ENCODE data around the gene LVRN. TPM values are rescaled to one million over a fixed set of nuclear protein-coding genes. Genes with fewer than 3 reads are reported as not detected.

Gene LVRN
- total RNA-seq, 1 donor from 2014 or later: 1.3 TPM

DNA sequence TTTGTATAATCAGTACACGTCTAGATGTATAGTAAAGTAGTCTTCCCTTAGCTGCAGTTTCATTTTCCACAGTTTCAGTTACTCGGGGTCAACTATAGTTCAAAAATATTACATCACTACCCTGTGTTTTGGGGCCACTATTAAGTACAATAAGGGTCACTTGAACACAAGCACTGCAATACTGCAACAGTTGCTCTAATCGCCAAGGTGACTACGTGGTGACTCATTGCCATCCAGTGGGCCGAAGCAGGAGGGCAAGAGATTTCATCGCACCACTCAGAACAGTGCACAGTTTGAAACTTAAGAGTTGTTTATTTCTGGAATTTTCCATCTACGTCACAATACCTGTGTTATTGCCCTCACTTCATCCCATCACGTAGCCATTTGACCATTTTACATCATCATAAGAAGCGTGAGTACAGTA lies 69.8 kb downstream of the LVRN start, which contains the start of gene ARL14EPL:
Gene ARL14EPL (plus strand): TSS at position 379 of the 424 bp plus-strand sequence. CDS start 18,994 bp downstream, outside the sequence.
- peak; percentile 96 to 99 for ATAC-seq
- TF ChIP-seq, protein P1, sequence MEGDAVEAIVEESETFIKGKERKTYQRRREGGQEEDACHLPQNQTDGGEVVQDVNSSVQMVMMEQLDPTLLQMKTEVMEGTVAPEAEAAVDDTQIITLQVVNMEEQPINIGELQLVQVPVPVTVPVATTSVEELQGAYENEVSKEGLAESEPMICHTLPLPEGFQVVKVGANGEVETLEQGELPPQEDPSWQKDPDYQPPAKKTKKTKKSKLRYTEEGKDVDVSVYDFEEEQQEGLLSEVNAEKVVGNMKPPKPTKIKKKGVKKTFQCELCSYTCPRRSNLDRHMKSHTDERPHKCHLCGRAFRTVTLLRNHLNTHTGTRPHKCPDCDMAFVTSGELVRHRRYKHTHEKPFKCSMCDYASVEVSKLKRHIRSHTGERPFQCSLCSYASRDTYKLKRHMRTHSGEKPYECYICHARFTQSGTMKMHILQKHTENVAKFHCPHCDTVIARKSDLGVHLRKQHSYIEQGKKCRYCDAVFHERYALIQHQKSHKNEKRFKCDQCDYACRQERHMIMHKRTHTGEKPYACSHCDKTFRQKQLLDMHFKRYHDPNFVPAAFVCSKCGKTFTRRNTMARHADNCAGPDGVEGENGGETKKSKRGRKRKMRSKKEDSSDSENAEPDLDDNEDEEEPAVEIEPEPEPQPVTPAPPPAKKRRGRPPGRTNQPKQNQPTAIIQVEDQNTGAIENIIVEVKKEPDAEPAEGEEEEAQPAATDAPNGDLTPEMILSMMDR (IDR thresholded peaks at IDR 0.05): peak; percentile 33
- H3K4me3 ChIP-seq: no peak within 1 kb of the TSS
- no peak within 1 kb of the TSS for H3K27ac ChIP-seq
- H3K27me3 ChIP-seq (ENCODE audit: low read depth): no peaks in the 10 kb centered on the region
- intact Hi-C loops (cut with DNase I): no loop called here
- no peaks in the 10 kb centered on the region for H3K4me1 ChIP-seq
- peak; percentile 56 for DNase-seq
- H3K9me3 ChIP-seq: no peaks in the 10 kb centered on the region
- no peaks in the 10 kb centered on the region for H3K36me3 ChIP-seq

DNA sequence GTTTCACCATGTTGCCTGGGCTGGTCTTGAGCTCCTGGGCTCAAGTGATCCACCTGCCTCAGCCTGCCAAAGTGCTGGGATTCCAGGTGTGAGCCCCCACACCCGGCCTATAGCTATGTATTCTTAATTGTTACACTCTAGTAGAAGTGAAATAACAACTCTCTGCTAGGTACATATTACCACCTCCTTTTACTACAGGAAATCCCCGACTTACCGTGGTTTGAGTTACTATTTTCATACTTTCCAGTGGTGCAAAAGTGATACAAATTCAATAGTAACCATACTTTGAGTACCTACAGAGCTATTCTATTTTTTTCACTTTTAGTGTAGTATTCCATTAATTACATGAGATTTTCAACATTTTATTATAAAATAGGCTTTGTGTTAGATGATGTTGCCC lies 70.7 kb downstream of the LVRN start:
- no peak for ATAC-seq
- DNase-seq: no peak
- H3K27me3 ChIP-seq (ENCODE audit: low read depth): no peaks in the 10 kb centered on the region
- H3K27ac ChIP-seq: no peak overlapping the region
- H3K36me3 ChIP-seq: no peaks in the 10 kb centered on the region
- no peaks in the 10 kb centered on the region for H3K4me1 ChIP-seq
- TF ChIP-seq, protein P1 (IDR thresholded peaks at IDR 0.05): no peak
- H3K4me3 ChIP-seq: no peak overlapping the region
- intact Hi-C loops (cut with DNase I): no loop called here
- no peaks in the 10 kb centered on the region for H3K9me3 ChIP-seq

DNA sequence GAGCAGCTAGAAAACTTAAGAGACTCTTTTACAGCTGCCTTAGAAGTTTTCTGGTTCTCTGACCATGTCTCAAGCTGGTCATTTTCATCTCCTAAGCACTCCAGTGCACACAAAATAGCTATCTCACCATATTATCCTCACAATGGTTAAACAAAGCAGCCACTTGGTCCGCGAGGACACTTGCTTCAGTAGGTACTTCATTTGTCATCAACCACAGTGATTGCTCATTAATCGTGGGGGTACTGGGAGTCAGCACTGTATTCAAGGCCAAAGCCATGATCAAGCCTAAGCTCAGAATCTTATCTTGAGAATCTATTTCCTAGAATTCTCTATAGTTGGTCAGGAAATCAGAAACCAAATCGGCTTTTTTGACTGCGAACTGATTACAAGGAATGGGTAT lies 72.8 kb downstream of the LVRN start:
- H3K27me3 ChIP-seq (ENCODE audit: low read depth): no peaks in the 10 kb centered on the region
- H3K27ac ChIP-seq: no peak overlapping the region
- no peak overlapping the region for H3K4me3 ChIP-seq
- no peaks in the 10 kb centered on the region for H3K4me1 ChIP-seq
- no peaks in the 10 kb centered on the region for H3K9me3 ChIP-seq
- DNase-seq: no peak
- no peak for ATAC-seq
- intact Hi-C loops (cut with DNase I): no loop called here
- no peaks in the 10 kb centered on the region for H3K36me3 ChIP-seq
- TF ChIP-seq, protein P1 (IDR thresholded peaks at IDR 0.05): no peak

DNA sequence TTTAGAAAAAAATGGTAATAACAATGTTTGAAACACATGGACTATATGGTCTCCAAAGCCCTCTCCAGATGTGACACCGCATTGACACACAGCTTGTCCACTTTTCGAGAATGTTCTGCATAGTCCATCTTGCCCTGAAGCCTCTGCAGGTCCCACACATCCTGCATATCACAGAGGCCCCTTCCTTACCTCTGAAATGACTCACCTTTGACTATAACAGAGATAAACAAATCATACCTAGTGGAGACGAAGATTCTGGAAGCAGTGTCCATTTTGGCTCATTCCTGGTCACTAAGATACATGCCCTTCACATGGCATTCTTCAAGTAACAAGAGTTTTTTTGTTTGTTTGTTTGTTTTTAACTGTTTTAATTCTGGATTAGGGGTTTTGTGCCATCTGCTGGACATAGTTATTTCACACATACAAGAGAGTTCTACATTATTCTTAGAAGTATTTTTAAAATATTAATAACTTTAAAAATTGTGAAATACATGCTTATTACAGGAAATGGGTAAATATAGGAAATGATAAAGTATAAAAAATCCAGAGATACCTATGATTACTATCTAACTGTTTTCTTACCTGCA lies 75.1 kb downstream of the LVRN start:
- TF ChIP-seq, protein P1 (IDR thresholded peaks at IDR 0.05): no peak
- H3K4me3 ChIP-seq: no peak overlapping the region
- H3K27me3 ChIP-seq (ENCODE audit: low read depth): no peaks in the 10 kb centered on the region
- ATAC-seq (no peak), DNase-seq (no peak)
- H3K9me3 ChIP-seq: no peaks in the 10 kb centered on the region
- H3K36me3 ChIP-seq: no peaks in the 10 kb centered on the region
- H3K27ac ChIP-seq: no peak overlapping the region
- intact Hi-C loops (cut with DNase I): no loop called here
- H3K4me1 ChIP-seq: no peaks in the 10 kb centered on the region

DNA sequence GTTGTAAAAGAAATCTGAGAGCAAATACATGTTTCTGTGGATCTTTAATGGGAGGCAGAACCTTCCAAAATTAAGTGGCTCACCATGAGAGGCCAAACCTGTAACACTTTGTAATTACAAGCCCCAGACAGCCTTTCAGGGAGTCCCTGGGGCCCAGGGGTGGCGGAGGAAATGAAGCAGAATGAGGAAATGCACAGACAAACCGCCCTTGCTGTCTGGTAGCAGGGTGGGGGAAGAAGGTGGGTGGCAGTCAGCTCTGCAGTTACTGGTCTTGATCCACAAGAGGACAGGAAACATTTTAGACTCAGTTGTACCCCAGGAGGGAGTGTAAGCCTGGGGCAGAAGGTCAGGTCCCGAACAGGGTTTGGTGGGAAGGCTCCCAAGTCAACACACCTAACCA lies 76.5 kb downstream of the LVRN start:
- H3K9me3 ChIP-seq: no peaks in the 10 kb centered on the region
- H3K36me3 ChIP-seq: no peaks in the 10 kb centered on the region
- H3K4me1 ChIP-seq: no peaks in the 10 kb centered on the region
- no peak for DNase-seq
- ATAC-seq: no peak
- H3K4me3 ChIP-seq: no peak overlapping the region
- intact Hi-C loops (cut with DNase I): no loop called here
- TF ChIP-seq, protein P1 (IDR thresholded peaks at IDR 0.05): no peak
- no peaks in the 10 kb centered on the region for H3K27me3 ChIP-seq (ENCODE audit: low read depth)
- H3K27ac ChIP-seq: no peak overlapping the region
